GM12878 (cell line): ENCODE measurements around the gene G3BP1. TPM values are rescaled to one million over a fixed set of nuclear protein-coding genes. Genes with fewer than 3 reads are reported as not detected.

Source experiments
- ATAC-seq: fragments of 200-7000 bp; cut with Tn5 transposase; 3 replicates; pipeline ENCODE4 v1.9.1; 2020; ENCODE audit warnings: mild to moderate bottlenecking, moderate library complexity
- BruUV-seq: library from RNA; stranded (reverse); fragments of 400-500 nt; replicated peaks from 2 replicates; lab custom pipeline; 2021; lab: Mats Ljungman, UMichigan
- CTCF ChIA-PET: fragments of 300-600 bp; sonication (Branson Sonifier 250); formaldehyde crosslinking; extraction: SDS; loops from one replicate; lab custom pipeline; 2021; ENCODE audit warnings: inconsistent platforms; lab: Yijun Ruan, JAX
- POLR2A ChIA-PET: fragments of 350-600 bp; formaldehyde crosslinking; extraction: SDS; loops from one replicate; lab custom pipeline; 2021; ENCODE audit warnings: inconsistent platforms; lab: Charles Lee
- RAD21 ChIA-PET: fragments of 300-600 bp; sonication (Branson Sonifier 250); formaldehyde crosslinking; loops from one replicate; lab custom pipeline; 2023; ENCODE audit warnings: antibody characterized with exemption; ENCODE audit not compliant: unreplicated experiment; lab: Charles Lee
- SMC1A ChIA-PET: fragments of 300-600 bp; sonication (Branson Sonifier 250); formaldehyde crosslinking; loops from one replicate; lab custom pipeline; 2023; ENCODE audit not compliant: unreplicated experiment, uncharacterized antibody; lab: Charles Lee
- DNase-seq: peaks from one replicate; pipeline ENCODE4 v3.0.0-alpha.2; 2011; ENCODE audit warnings: low read depth, low spot score
- FAIRE-seq: peaks from 3 replicates; lab custom pipeline; 2011; peaks lifted over from hg19 to GRCh38; lab: Jason Lieb, UNC
- H2AFZ ChIP-seq: 2 replicates; pipeline ENCODE4 v1.6.0; 2011; ENCODE audit warnings: low read depth, low read length, control low read depth; ENCODE audit not compliant: control insufficient read depth
- H3K27ac ChIP-seq: 2 replicates; pipeline ENCODE4 v1.5.1; 2011; ENCODE audit warnings: control low read depth; ENCODE audit not compliant: control insufficient read depth, insufficient read depth
- H3K27me3 ChIP-seq, 2 experiments: replicated peaks in 1 of 2; 2 replicates each; pipeline versions ENCODE4 v1.6.0 to v1.6.1; 2011; ENCODE audit warnings: low read length in 1 of 2; ENCODE audit not compliant: control insufficient read depth in 2 of 2, insufficient read depth in 2 of 2
- H3K36me3 ChIP-seq, 2 experiments: 2 replicates each; pipeline ENCODE4 v1.5.1; 2011; ENCODE audit warnings: low read length in 1 of 2; ENCODE audit not compliant: control insufficient read depth in 2 of 2, insufficient read depth in 2 of 2
- H3K4me1 ChIP-seq: 2 replicates; pipeline ENCODE4 v1.6.1; 2011; ENCODE audit warnings: mild to moderate bottlenecking, low read length, moderate library complexity, mixed read lengths; ENCODE audit not compliant: control insufficient read depth, insufficient read depth
- H3K4me2 ChIP-seq: 2 replicates; pipeline ENCODE4 v1.6.0; 2011; ENCODE audit warnings: control low read depth; ENCODE audit not compliant: control insufficient read depth, insufficient read depth
- H3K4me3 ChIP-seq: fragments of 200-600 bp; sonication (generic); 2 replicates; pipeline ENCODE4 v1.5.1; 2016
- H3K79me2 ChIP-seq: 2 replicates; pipeline ENCODE4 v1.6.0; 2011; ENCODE audit warnings: low read length; ENCODE audit not compliant: control insufficient read depth, insufficient read depth
- H3K9ac ChIP-seq: 2 replicates; pipeline ENCODE4 v1.8.0; 2011; ENCODE audit warnings: low read length, control low read depth, mixed read lengths; ENCODE audit not compliant: control insufficient read depth, insufficient read depth
- H3K9me3 ChIP-seq: replicated peaks from 3 replicates; pipeline ENCODE4 v1.5.1; 2011; ENCODE audit warnings: mild to moderate bottlenecking, low read length; ENCODE audit not compliant: control insufficient read depth, insufficient read depth
- H4K20me1 ChIP-seq: 2 replicates; pipeline ENCODE4 v1.6.0; 2011; ENCODE audit not compliant: control insufficient read depth, insufficient read depth
- JUNB ChIP-seq: IDR thresholded peaks from 2 replicates; pipeline ENCODE4 v1.6.1; 2016; ENCODE audit warnings: antibody characterized with exemption, mild to moderate bottlenecking
- ZBTB40 ChIP-seq: fragments of 450-650 bp; IDR thresholded peaks from 2 replicates; pipeline ENCODE4 v1.6.1; 2016; ENCODE audit warnings: mild to moderate bottlenecking, moderate library complexity, borderline replicate concordance
- WGBS: methylation state at CpG from one replicate; pipeline ENCODE4 v1.1.6; 2016; ENCODE audit warnings: low lambda C conversion rate; ENCODE audit not compliant: insufficient replicate concordance, insufficient coverage; ENCODE audit errors: missing lambda C conversion rate; 5-methylcytosine and 5-hydroxymethylcytosine counted together
- in situ Hi-C: fragments of 300-500 bp; cut with MboI; formaldehyde crosslinking; loops from 9 replicates; pipeline ENCODE4 v1.14.3; 2018; ENCODE audit warnings: mixed read lengths
- intact Hi-C: fragments of 100-400 bp; cut with micrococcal nuclease; formaldehyde crosslinking; loops from one replicate; pipeline ENCODE4 v1.14.2; 2022; ENCODE audit not compliant: unreplicated experiment
- polyA plus RNA-seq, 11 experiments: library from polyadenylated mRNA; depleted of rRNA in 4 of 11; unstranded in 6 of 11; stranded (reverse) in 5 of 11; fragments of >200 nt; fragmentation: Nextera tagmentation in 4 of 11; fragmentation: Illumina TruSeq in 1 of 11; extraction: Ambion mirVana in 4 of 11; extraction: Trizol in 1 of 11; gene quantifications; 1 replicate in 1 of 11; 2 replicates in 10 of 11; pipeline versions ENCODE4 v1.2.1 to v1.2.3, GENCODE V29; 2011 to 2016; ENCODE audit warnings: inconsistent platforms in 2 of 11, missing spikeins in 2 of 11, low read depth in 1 of 11
- total RNA-seq, 4 experiments: library from RNA; depleted of rRNA in 3 of 4; stranded (reverse); fragments of >200 nt in 3 of 4; fragmentation: Illumina TruSeq in 1 of 4; extraction: Trizol in 1 of 4; gene quantifications; 2 replicates each; pipeline versions ENCODE4 v1.2.1 to v1.2.3, GENCODE V29; 2013 to 2021

The G3BP1 gene
- total and polyA plus RNA-seq, 10 of the 15 experiments (the other 5 are each of a cell fraction or from before 2014, with no cell fraction given), result 49.7 to 438 (median 148) TPM

GRCh38 chr5:151810449-151810848, 38.7 kb downstream of the G3BP1 start:
- DNase-seq (no peak), ATAC-seq (peak; percentile 34), FAIRE-seq (no peak)
- no peaks in the 10 kb centered on the region for H3K9me3 ChIP-seq
- POLR2A ChIA-PET, result no interaction called here
- WGBS, result 33% methylated on average over 1 of the region's 1 CpG
- no peaks in the 10 kb centered on the region for H3K27me3 ChIP-seq
- intact Hi-C loops (no loop called here), in situ Hi-C loops (no loop called here)
- SMC1A ChIA-PET, result interaction anchor here (1.1 to 2.0 kb wide), 3 partner anchors 9 to 332 kb away, joined by 4 to 12 read pairs (median 5); no protein-coding TSS in a partner anchor
- no peaks in the 10 kb centered on the region for H3K79me2 ChIP-seq
- no TSS peak for BruUV-seq
- H3K4me1 ChIP-seq, result no peaks in the 10 kb centered on the region
- H2AFZ ChIP-seq, result no peak overlapping the region
- H3K4me2 ChIP-seq, result no peak overlapping the region
- RAD21 ChIA-PET, result interaction anchor here (1.0 kb wide), 1 partner anchor 10 kb away, joined by 3 read pairs; no protein-coding TSS in a partner anchor
- no peak overlapping the region for H3K9ac ChIP-seq
- CTCF ChIA-PET, result interaction anchor here (1.3 to 2.0 kb wide), 3 partner anchors 10 to 55 kb away, joined by 3 to 10 read pairs (median 4); no protein-coding TSS in a partner anchor
- H3K36me3 ChIP-seq, result peaks cover 4 to 38% of the 10 kb centered on the region in 2 experiments
- TF ChIP-seq ZBTB40 (no peak), JUNB (peak; percentile 47; the same call in 1 of the 2 replicates)
- H3K4me3 ChIP-seq, result no peak overlapping the region
- no peaks in the 10 kb centered on the region; the same call in 1 of the 2 replicates for H4K20me1 ChIP-seq
- H3K27ac ChIP-seq, result no peak overlapping the region
